NB4 (cell line): ENCODE data around the gene PLEKHD1.

Experiments used
- CTCF ChIP-seq: IDR thresholded peaks from one replicate; pipeline ENCODE4 v1.5.1; 2012; ENCODE audit warnings: low read depth, low read length
- MAX ChIP-seq: IDR thresholded peaks from 2 replicates; pipeline ENCODE4 v1.6.1; 2011; ENCODE audit warnings: low read depth, low read length

- TF ChIP-seq CTCF (no peak), MAX (no peak)
Measured at GRCh38 chr14:69499436-69499835, 14.9 kb downstream of the PLEKHD1 start.
